MG63 (cell line): ENCODE data around the gene ERC1. TPM values are rescaled to one million over a fixed set of nuclear protein-coding genes. Genes with fewer than 3 reads are reported as not detected.
"Not testable (repeated sequence)": the region's sequence is repeated elsewhere in the genome, so short reads cannot be mapped to it uniquely, and the experiment has no call there.

Experiments
- DNase-seq: peaks from one replicate; pipeline ENCODE4 v3.0.0-alpha.2; 2020
- H3K27me3 ChIP-seq: fragments of 250-450 bp; sonication (Bioruptor Pico); 2 replicates; pipeline ENCODE4 v1.5.1; 2020; ENCODE audit warnings: mild to moderate bottlenecking, moderate library complexity
- H3K36me3 ChIP-seq: fragments of 250-450 bp; sonication (Bioruptor Pico); 2 replicates; pipeline ENCODE4 v1.5.1; 2020; ENCODE audit warnings: mild to moderate bottlenecking, moderate library complexity
- H3K4me3 ChIP-seq: fragments of 250-450 bp; sonication (Bioruptor Pico); 2 replicates; pipeline ENCODE4 v1.5.1; 2020; ENCODE audit warnings: mild to moderate bottlenecking, moderate library complexity
- H3K9me3 ChIP-seq: fragments of 250-450 bp; sonication (Bioruptor Pico); 2 replicates; pipeline ENCODE4 v1.5.1; 2020; ENCODE audit warnings: mild to moderate bottlenecking, moderate library complexity
- total RNA-seq: library from RNA; depleted of rRNA; stranded (reverse); fragments of >200 nt; shearing (Covaris generic); gene quantifications from 2 replicates; pipeline ENCODE4 v1.2.3, GENCODE V29; 2014; ENCODE audit warnings: low replicate concordance

The ERC1 gene
- total RNA-seq, 1 experiment from 2014 or later: 24.4 TPM

GRCh38 chr12:1246637-1247036 is 255.6 kb downstream of the ERC1 start:
- no peak for DNase-seq

GRCh38 chr12:1250641-1251040 is 259.6 kb downstream of the ERC1 start:
- no peak overlapping the region for H3K4me3 ChIP-seq
- H3K36me3 ChIP-seq: peaks cover 7% of the 10 kb centered on the region
- no peaks in the 10 kb centered on the region for H3K9me3 ChIP-seq
- H3K27me3 ChIP-seq: no peaks in the 10 kb centered on the region
- no peak for DNase-seq

More at GRCh38 chr12:1246637-1247036, 255.6 kb downstream of the ERC1 start:
- peaks cover 6% of the 10 kb centered on the region; the same call in 1 of the 2 replicates for H3K36me3 ChIP-seq
- H3K27me3 ChIP-seq: no peaks in the 10 kb centered on the region
- no peaks in the 10 kb centered on the region for H3K9me3 ChIP-seq
- H3K4me3 ChIP-seq: no peak overlapping the region

GRCh38 chr12:1252758-1253157 is 261.7 kb downstream of the ERC1 start:
- no peak for DNase-seq
- Histone ChIP-seq H3K36me3 (peaks cover 15% of the 10 kb centered on the region), H3K4me3 (no peak overlapping the region), H3K9me3 (no peaks in the 10 kb centered on the region), H3K27me3 (no peaks in the 10 kb centered on the region; the same call in 1 of the 2 replicates)

- not testable (repeated sequence) for H3K9me3 ChIP-seq, H3K4me3 ChIP-seq, DNase-seq, H3K27me3 ChIP-seq
- H3K36me3 ChIP-seq: peaks cover 18% of the 10 kb centered on the region
Measured at GRCh38 chr12:1255125-1255524, 264.1 kb downstream of the ERC1 start.

- H3K4me3 ChIP-seq, H3K27me3 ChIP-seq, DNase-seq, H3K9me3 ChIP-seq: not testable (repeated sequence)
- peaks cover 20% of the 10 kb centered on the region for H3K36me3 ChIP-seq
Measured at GRCh38 chr12:1255854-1256253, 264.8 kb downstream of the ERC1 start.

- no peak overlapping the region for H3K4me3 ChIP-seq
- H3K9me3 ChIP-seq: no peaks in the 10 kb centered on the region
- H3K36me3 ChIP-seq: peaks cover 20% of the 10 kb centered on the region
- H3K27me3 ChIP-seq: no peaks in the 10 kb centered on the region; the same call in 1 of the 2 replicates
- DNase-seq: no peak
Measured at GRCh38 chr12:1256285-1256684, 265.3 kb downstream of the ERC1 start.

GRCh38 chr12:1256991-1257390 is 266.0 kb downstream of the ERC1 start:
- DNase-seq: no peak
- H3K27me3 ChIP-seq: no peaks in the 10 kb centered on the region; the same call in 1 of the 2 replicates
- no peaks in the 10 kb centered on the region for H3K9me3 ChIP-seq
- no peak overlapping the region for H3K4me3 ChIP-seq
- peaks cover 24% of the 10 kb centered on the region for H3K36me3 ChIP-seq

- no peak for DNase-seq
- Histone ChIP-seq H3K9me3 (no peaks in the 10 kb centered on the region), H3K36me3 (peaks cover 40% of the 10 kb centered on the region), H3K27me3 (no peaks in the 10 kb centered on the region), H3K4me3 (no peak overlapping the region)
Measured at GRCh38 chr12:1262011-1262410, 271.0 kb downstream of the ERC1 start.

- H3K27me3 ChIP-seq: no peaks in the 10 kb centered on the region
- peaks cover 34% of the 10 kb centered on the region for H3K36me3 ChIP-seq
- H3K4me3 ChIP-seq: no peak overlapping the region
Measured at GRCh38 chr12:1267243-1267642, 276.2 kb downstream of the ERC1 start.

GRCh38 chr12:1272142-1272541 is 281.1 kb downstream of the ERC1 start:
- no peak for DNase-seq
- no peak overlapping the region for H3K4me3 ChIP-seq
- H3K27me3 ChIP-seq: no peaks in the 10 kb centered on the region
- H3K36me3 ChIP-seq: peaks cover 25% of the 10 kb centered on the region; the same call in 1 of the 2 replicates
- no peaks in the 10 kb centered on the region for H3K9me3 ChIP-seq

More at GRCh38 chr12:1267243-1267642, 276.2 kb downstream of the ERC1 start:
- DNase-seq: no peak
- H3K9me3 ChIP-seq: no peaks in the 10 kb centered on the region

GRCh38 chr12:1273051-1273450 is 282.0 kb downstream of the ERC1 start:
- H3K4me3 ChIP-seq: no peak overlapping the region
- H3K27me3 ChIP-seq: no peaks in the 10 kb centered on the region
- peaks cover 29% of the 10 kb centered on the region for H3K36me3 ChIP-seq
- no peak for DNase-seq
- no peaks in the 10 kb centered on the region for H3K9me3 ChIP-seq

- no peak for DNase-seq
- H3K36me3 ChIP-seq: peaks cover 25% of the 10 kb centered on the region
- no peaks in the 10 kb centered on the region for H3K27me3 ChIP-seq
- H3K4me3 ChIP-seq: no peak overlapping the region
- H3K9me3 ChIP-seq: no peaks in the 10 kb centered on the region
Measured at GRCh38 chr12:1277905-1278304, 286.9 kb downstream of the ERC1 start.

GRCh38 chr12:1279050-1279449 is 288.0 kb downstream of the ERC1 start:
- no peak for DNase-seq
- Histone ChIP-seq H3K27me3 (no peaks in the 10 kb centered on the region), H3K4me3 (no peak overlapping the region), H3K9me3 (no peaks in the 10 kb centered on the region), H3K36me3 (peaks cover 20% of the 10 kb centered on the region)

GRCh38 chr12:1280059-1280458 is 289.0 kb downstream of the ERC1 start:
- H3K4me3 ChIP-seq: no peak overlapping the region
- no peak for DNase-seq

GRCh38 chr12:1281683-1282366 is 290.8 kb downstream of the ERC1 start:
- peak; percentile 36 for DNase-seq
- H3K9me3 ChIP-seq: no peaks in the 10 kb centered on the region
- H3K27me3 ChIP-seq: no peaks in the 10 kb centered on the region
- H3K4me3 ChIP-seq: no peak overlapping the region
- H3K36me3 ChIP-seq: peaks cover 20% of the 10 kb centered on the region

More at GRCh38 chr12:1280059-1280458, 289.0 kb downstream of the ERC1 start:
- H3K9me3 ChIP-seq: no peaks in the 10 kb centered on the region
- H3K27me3 ChIP-seq: no peaks in the 10 kb centered on the region
- peaks cover 20% of the 10 kb centered on the region for H3K36me3 ChIP-seq

GRCh38 chr12:1282670-1283315 is 291.8 kb downstream of the ERC1 start:
- H3K36me3 ChIP-seq: peaks cover 12% of the 10 kb centered on the region
- H3K9me3 ChIP-seq: no peaks in the 10 kb centered on the region
- no peaks in the 10 kb centered on the region for H3K27me3 ChIP-seq
- H3K4me3 ChIP-seq: no peak overlapping the region
- DNase-seq: peak; percentile 34

GRCh38 chr12:1283316-1283715 is 292.3 kb downstream of the ERC1 start:
- Histone ChIP-seq H3K4me3 (no peak overlapping the region), H3K9me3 (no peaks in the 10 kb centered on the region), H3K36me3 (peaks cover 12% of the 10 kb centered on the region), H3K27me3 (no peaks in the 10 kb centered on the region)
- DNase-seq: no peak

GRCh38 chr12:1284611-1285010 is 293.6 kb downstream of the ERC1 start:
- Histone ChIP-seq H3K36me3 (peaks cover 12% of the 10 kb centered on the region), H3K27me3 (no peaks in the 10 kb centered on the region), H3K4me3 (no peak overlapping the region), H3K9me3 (no peaks in the 10 kb centered on the region)
- no peak for DNase-seq
